ENCODE measurements around the gene PIEZO1. TPM values are rescaled to one million over a fixed set of nuclear protein-coding genes. Genes with fewer than 3 reads are reported as not detected.

Gene PIEZO1
- total and polyA plus RNA-seq, 10 of the 15 experiments (the other 5 are each of a cell fraction or from before 2014, with no cell fraction given), result 1.3 to 169 (median 33.4) TPM

GRCh38 chr16:88759976-88760350 lies 25.1 kb downstream of the PIEZO1 start:
- WGBS (ENCODE audit: insufficient coverage, insufficient replicate concordance, low lambda C conversion rate, missing lambda C conversion rate), result 89% methylated on average over 22 of the region's 22 CpGs
- H3K27ac ChIP-seq (ENCODE audit: control insufficient read depth, insufficient read depth), result no peak overlapping the region
- POLR2A ChIA-PET, result no interaction called here

More at GRCh38 chr16:88759976-88760350, 25.1 kb downstream of the PIEZO1 start:
- ATAC-seq (no peak), DNase-seq (ENCODE audit: low read depth, low spot score) (no peak), FAIRE-seq (no peak)
- TF ChIP-seq MEF2A (IDR thresholded peaks at IDR 0.05; ENCODE audit: insufficient read depth, low read depth, low read length), result no peak
- TF ChIP-seq TBL1XR1 (IDR thresholded peaks at IDR 0.05; ENCODE audit: low read depth, low read length), result no peak
- TF ChIP-seq ESRRA (IDR thresholded peaks at IDR 0.05; ENCODE audit: low read length), result no peak
- no peak for TF ChIP-seq BRCA1 (IDR thresholded peaks at IDR 0.05; ENCODE audit: low read depth, low read length)
- no peak for TF ChIP-seq CHD4 (IDR thresholded peaks at IDR 0.05)
- TF ChIP-seq TCF3 (IDR thresholded peaks at IDR 0.05; ENCODE audit: borderline replicate concordance, insufficient read depth, low read depth, low read length), result no peak
- no peak for TF ChIP-seq TARDBP (IDR thresholded peaks at IDR 0.05; ENCODE audit: borderline replicate concordance)
- no peak for TF ChIP-seq NR2C2 (IDR thresholded peaks at IDR 0.05; ENCODE audit: borderline replicate concordance, control insufficient read depth, insufficient read length, low read depth)
- no peak for TF ChIP-seq CHD1 (IDR thresholded peaks at IDR 0.05; ENCODE audit: low read depth, low read length)
- no peak for TF ChIP-seq IRF4 (IDR thresholded peaks at IDR 0.05; ENCODE audit: low read depth, low read length)
- TF ChIP-seq JUND (IDR thresholded peaks at IDR 0.05; ENCODE audit: low read depth, low read length), result no peak
- no peak for TF ChIP-seq POU2F2 (IDR thresholded peaks at IDR 0.05; ENCODE audit: borderline replicate concordance, low read depth, low read length)
- TF ChIP-seq SUZ12 (IDR thresholded peaks at IDR 0.05; ENCODE audit: unreplicated experiment), result no peak
- no peak for TF ChIP-seq YBX1 (IDR thresholded peaks at IDR 0.05)
- no peak for TF ChIP-seq NFIC (IDR thresholded peaks at IDR 0.05; ENCODE audit: low read depth, low read length)
- TF ChIP-seq BCL3 (IDR thresholded peaks at IDR 0.05; ENCODE audit: borderline replicate concordance, insufficient read depth, low read depth, low read length, poor library complexity, severe bottlenecking), result no peak
- no peak for TF ChIP-seq SREBF2 (IDR thresholded peaks at IDR 0.05; ENCODE audit: low read length)
- TF ChIP-seq SIX5 (IDR thresholded peaks at IDR 0.05; ENCODE audit: low read depth, low read length, severe bottlenecking), result no peak
- no peak for TF ChIP-seq NRF1 (conservative IDR thresholded peaks at IDR 0.05; ENCODE audit: low read depth, low read length)
- no peak for TF ChIP-seq RUNX3 (IDR thresholded peaks at IDR 0.05; ENCODE audit: low read length)
- Histone ChIP-seq H3K9ac (ENCODE audit: control insufficient read depth, insufficient read depth, low read length) (no peak overlapping the region), H3K4me3 (no peak overlapping the region), H3K27me3 (replicated peaks in 1 of 2; ENCODE audit: control insufficient read depth in 2 of 2, insufficient read depth in 2 of 2, low read length in 1 of 2) (no peaks in the 10 kb centered on the region), H3K4me2 (ENCODE audit: control insufficient read depth, insufficient read depth) (no peak overlapping the region), H4K20me1 (ENCODE audit: control insufficient read depth, insufficient read depth) (no peaks in the 10 kb centered on the region; the same call in none of the 2 replicates), H3K36me3 (ENCODE audit: control insufficient read depth in 2 of 2, insufficient read depth in 2 of 2, low read length in 1 of 2) (peaks cover 0 to 5% of the 10 kb centered on the region in 2 experiments; a peak in 3 of 4 replicates), H3K9me3 (replicated peaks; ENCODE audit: control insufficient read depth, insufficient read depth, low read length) (no peaks in the 10 kb centered on the region), H3K4me1 (ENCODE audit: control insufficient read depth, insufficient read depth, low read length) (no peaks in the 10 kb centered on the region), H3K79me2 (ENCODE audit: control insufficient read depth, insufficient read depth, low read length) (peaks cover 4% of the 10 kb centered on the region), H2AFZ (ENCODE audit: control insufficient read depth, low read depth, low read length) (no peak overlapping the region)
- RAD21 ChIA-PET (ENCODE audit: unreplicated experiment), result no interaction called here
- no TSS peak for BruUV-seq (replicated peaks)
- intact Hi-C loops (cut with micrococcal nuclease; ENCODE audit: unreplicated experiment) (no loop called here), in situ Hi-C loops (cut with MboI) (no loop called here)
- CTCF ChIA-PET, result interaction anchor here (1.3 kb wide), 1 partner anchor 17 kb away, joined by 3 read pairs; no protein-coding TSS in a partner anchor
- SMC1A ChIA-PET (ENCODE audit: uncharacterized antibody, unreplicated experiment), result no interaction called here

Data from GM12878 (cell line).